Thyroid gland (tissue), 4 donors: ENCODE data around the gene COBLL1.

Experiments used
- CTCF ChIP-seq, 6 experiments: fragments of 200-600 bp in 3 of 6; fragments of 450-650 bp in 3 of 6; sonication (generic) in 3 of 6; IDR thresholded peaks; one replicate each; pipeline ENCODE4 v1.5.1; 2016 to 2019; ENCODE audit warnings: antibody characterized with exemption in 6 of 6, mild to moderate bottlenecking in 2 of 6, inconsistent platforms in 1 of 6, moderate library complexity in 1 of 6
- POLR2A ChIP-seq, 2 donors: fragments of 450-650 bp; IDR thresholded peaks; one replicate each; pipeline ENCODE4 v1.6.1; 2017; ENCODE audit warnings: antibody characterized with exemption in 2 of 2, mild to moderate bottlenecking in 2 of 2, moderate library complexity in 1 of 2

DNA sequence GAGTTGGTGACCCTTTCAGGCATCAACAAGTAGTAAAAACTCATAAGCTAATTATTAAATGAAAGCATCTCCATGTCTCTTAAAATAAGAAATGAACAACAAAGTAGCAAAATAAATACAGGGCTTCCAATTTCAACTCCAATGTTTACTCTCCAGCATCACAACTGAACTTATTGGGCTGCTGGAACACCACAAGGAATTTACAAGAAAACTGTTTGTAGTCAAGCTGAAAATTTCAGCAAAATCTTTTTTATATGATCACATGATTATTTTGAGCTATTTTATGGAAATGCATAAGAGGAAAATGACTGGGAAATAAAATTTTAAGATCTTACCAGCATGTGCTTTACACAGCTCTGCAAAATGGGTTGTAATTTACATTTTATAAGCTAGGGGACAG lies 28.1 kb downstream of the COBLL1 start:
- TF ChIP-seq POLR2A (IDR thresholded peaks at IDR 0.05): no peak
- no peak for TF ChIP-seq CTCF (IDR thresholded peaks at IDR 0.05)
